ENCODE results near the gene IGF1R. TPM values are rescaled to one million over a fixed set of nuclear protein-coding genes. Genes with fewer than 3 reads are reported as not detected.

Gene IGF1R
- total RNA-seq, 4 donors from 2014 or later = 39.3 to 97.4 (median 44.7) TPM

GRCh38 chr15:98955331-98955730 lies 307.0 kb downstream of the IGF1R start:
- DNase-seq (ENCODE audit: low spot score) (no peak), ATAC-seq (ENCODE audit: low FRiP score) (no peak)
- no peak for TF ChIP-seq CTCF (IDR thresholded peaks at IDR 0.05)

- ATAC-seq (ENCODE audit: low FRiP score) (no peak), DNase-seq (ENCODE audit: low spot score) (no peak)
- no peak for TF ChIP-seq CTCF (IDR thresholded peaks at IDR 0.05)
Measured at GRCh38 chr15:98955961-98956723, 307.8 kb downstream of the IGF1R start.

- ATAC-seq (ENCODE audit: low FRiP score) (no peak), DNase-seq (ENCODE audit: low spot score) (no peak)
- no peak for TF ChIP-seq CTCF (IDR thresholded peaks at IDR 0.05)
Measured at GRCh38 chr15:98956796-98957553, 308.6 kb downstream of the IGF1R start.

GRCh38 chr15:98957655-98958054 lies 309.3 kb downstream of the IGF1R start:
- DNase-seq (ENCODE audit: low spot score) (no peak), ATAC-seq (ENCODE audit: low FRiP score) (no peak)

GRCh38 chr15:98958076-98958475 lies 309.7 kb downstream of the IGF1R start:
- no peak for TF ChIP-seq CTCF (IDR thresholded peaks at IDR 0.05)
- DNase-seq (ENCODE audit: low spot score) (no peak), ATAC-seq (ENCODE audit: low FRiP score) (no peak)

More at GRCh38 chr15:98957655-98958054, 309.3 kb downstream of the IGF1R start:
- no peak for TF ChIP-seq CTCF (IDR thresholded peaks at IDR 0.05)

GRCh38 chr15:98958918-98959639 lies 310.7 kb downstream of the IGF1R start:
- TF ChIP-seq CTCF (IDR thresholded peaks at IDR 0.05) = no peak
- ATAC-seq (ENCODE audit: low FRiP score) (no peak), DNase-seq (ENCODE audit: low spot score) (no peak)

Data from omental fat pad (tissue), 4 donors.